HG02759 (cell line): ENCODE results near the gene MARK4.

Experiments used
- ATAC-seq: cut with Tn5 transposase; IDR thresholded peaks from one replicate; pipeline ENCODE4 v1.9.1; 2021; ENCODE audit warnings: mild to moderate bottlenecking, moderate library complexity; ENCODE audit not compliant: unreplicated experiment

Gene MARK4

DNA sequence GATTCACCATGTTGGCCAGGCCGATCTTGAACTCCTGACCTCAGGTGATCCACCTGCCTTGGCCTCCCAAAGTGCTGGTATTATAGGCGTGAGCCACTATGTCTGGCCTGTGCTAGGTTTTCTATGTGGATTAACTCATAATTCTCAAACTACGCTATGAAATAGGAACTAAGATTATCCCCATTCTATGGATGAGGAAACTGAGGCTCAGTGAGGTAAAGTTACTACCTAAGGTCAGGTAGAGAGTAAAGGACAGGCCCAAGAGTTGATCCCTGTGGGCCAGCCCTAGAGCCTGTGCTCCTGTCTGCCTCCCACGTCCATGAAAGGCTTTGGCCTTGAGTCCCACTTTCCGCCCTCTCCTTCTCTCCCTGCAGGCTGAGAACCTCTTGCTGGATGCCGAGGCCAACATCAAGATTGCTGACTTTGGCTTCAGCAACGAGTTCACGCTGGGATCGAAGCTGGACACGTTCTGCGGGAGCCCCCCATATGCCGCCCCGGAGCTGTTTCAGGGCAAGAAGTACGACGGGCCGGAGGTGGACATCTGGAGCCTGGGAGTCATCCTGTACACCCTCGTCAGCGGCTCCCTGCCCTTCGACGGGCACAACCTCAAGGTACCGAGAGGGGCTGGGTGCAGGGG is 20.1 kb downstream of the MARK4 start:
- ATAC-seq: no peak

DNA sequence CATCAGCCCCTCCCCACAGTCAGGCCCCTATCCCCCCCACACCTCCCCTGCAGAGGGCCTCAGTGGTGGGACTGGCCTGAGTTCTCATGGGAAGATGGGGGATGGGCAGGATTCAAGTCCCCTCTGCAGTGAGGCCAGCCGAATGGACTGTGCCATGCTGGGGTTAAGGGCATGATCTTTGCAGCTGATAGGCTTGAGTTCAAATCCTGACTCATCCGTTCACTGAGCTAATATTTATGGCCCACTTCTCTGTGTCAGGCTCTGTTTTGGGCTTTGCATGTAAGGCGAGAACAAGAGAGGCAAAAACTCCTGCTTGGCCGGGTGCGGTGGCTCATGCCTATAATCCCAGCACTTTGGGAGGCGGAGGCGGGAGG is 20.7 kb downstream of the MARK4 start:
- ATAC-seq: no peak

DNA sequence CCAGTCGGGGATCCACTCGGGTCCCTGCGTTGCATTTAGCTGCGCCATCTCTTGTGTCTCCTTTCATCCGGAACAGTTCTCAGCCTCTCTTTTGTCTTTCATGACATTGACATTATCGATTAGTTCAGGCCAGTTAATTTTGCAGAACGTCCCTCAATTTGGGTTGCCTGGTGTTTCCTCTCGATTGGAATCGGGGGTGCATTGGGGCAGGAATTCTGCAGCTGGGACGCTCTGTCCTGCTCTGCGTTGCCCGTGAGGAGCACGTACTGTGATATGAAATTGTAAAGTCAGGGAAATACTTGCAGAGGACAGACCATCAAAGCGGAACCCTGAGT is 22.4 kb downstream of the MARK4 start:
- no peak for ATAC-seq

DNA sequence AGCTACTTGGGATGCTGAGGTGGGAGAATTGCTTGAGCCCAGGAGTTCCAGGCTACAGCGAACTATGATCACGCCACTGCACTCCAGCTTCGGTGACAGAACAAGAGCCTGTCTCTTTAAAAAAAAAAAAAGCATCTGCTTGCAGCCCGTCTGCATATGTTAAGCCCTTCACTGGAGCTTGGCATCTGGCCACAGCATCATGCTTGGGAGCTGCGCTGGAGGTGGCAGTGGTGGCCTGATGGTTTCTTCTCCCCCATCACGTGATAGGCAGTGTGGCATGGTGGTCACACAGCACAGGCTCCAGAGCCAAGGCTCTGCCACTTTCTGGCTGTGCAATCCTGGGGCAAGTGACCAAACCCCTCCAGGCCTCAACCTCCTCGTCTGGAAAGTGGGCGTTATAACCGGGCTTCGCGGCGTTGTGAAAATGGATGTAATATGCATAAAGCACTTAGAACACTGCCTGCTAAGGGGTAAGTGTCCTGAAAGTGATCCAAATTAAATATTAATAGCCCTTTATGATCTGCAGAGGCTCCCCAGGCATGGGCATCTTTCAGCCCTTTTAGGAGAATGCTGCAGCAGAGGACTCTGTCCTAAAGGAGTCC is 24.4 kb downstream of the MARK4 start:
- no peak for ATAC-seq

DNA sequence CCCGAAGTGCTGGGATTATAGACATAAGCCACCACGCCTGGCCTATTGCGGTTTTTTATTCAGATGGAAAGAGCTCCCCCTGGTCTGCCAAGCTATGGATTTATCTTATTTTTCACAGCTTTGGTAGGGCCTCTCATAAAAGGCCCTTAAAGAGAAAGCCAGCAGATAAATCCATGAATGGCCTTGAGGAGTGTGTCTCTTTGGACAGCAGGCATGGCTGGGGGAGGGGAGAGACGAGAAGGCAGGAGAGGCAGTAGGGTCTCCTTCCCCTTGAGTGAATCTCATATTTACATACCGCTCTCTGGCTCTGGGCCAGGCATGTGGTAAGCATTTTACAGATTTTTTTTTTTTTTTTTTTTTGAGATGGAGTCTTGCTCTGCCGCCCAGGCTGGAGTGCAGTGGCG is 25.2 kb downstream of the MARK4 start:
- ATAC-seq: no peak

DNA sequence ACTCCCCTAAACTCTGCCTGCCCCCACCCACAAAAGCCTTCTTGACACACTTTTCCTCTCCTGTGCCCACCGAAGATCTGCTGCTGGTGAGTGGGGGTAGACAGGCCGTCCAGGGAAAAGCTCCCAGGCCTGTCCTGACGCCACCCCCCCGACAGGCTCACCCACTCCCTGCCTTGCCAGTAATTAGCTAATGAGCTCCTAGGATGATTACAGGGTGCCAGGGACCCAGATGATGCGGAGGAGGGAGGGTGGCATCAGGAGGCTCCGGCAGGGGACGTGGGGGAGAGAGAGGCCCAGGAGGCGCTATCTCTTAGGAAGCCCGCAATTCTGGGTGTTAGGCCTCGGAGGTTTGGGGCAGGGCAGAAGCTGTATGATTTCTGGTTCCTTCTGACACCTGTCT is 27.0 kb downstream of the MARK4 start:
- no peak for ATAC-seq

DNA sequence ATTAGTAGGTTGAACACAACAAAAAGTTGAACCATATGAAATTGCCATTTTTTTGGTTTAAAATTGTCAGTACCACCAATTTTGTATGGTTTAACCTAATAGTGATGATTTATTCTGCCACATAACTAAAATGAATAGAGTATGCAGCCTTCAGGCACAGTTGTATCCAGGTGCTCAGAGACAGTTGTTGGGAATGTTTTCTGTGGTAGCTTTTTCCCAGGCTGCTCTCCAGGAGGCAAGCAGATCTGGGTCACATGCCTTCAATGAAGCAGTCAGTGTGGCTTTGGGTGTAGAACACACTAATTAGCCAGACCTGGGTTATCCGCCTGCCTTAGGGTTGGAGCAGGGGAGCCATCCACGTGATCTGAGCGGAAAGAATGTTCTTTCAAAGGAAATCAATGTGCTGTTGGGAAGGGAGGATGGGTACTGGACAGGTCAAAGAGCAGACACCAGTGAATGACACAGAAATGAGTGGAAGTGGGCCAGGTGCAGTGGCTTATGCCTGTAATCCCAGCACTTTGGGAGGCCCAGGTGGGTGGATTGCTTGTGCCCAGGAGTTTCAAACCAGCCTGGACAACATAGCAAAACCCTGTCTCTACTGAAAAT is 28.6 kb downstream of the MARK4 start:
- ATAC-seq: no peak

DNA sequence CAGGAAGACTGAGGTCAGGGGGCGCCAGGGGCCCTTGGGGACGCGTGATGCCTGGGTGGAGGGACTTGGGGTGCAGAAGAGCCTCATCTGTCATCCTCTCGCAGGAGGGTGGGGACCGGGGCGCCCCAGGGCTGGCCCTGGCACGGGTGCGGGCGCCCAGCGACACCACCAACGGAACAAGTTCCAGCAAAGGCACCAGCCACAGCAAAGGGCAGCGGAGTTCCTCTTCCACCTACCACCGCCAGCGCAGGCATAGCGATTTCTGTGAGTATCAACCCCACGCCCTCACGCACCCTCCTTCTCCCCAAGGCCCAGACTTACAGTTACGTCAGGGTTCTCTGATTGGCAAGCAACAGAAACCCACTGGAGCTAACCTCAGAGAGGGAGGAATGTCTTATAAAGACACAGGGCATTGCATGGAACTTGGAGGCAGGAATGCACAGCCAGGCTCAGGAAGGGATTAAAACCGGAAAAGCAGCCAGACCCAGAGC is 29.4 kb downstream of the MARK4 start:
- ATAC-seq: no peak

DNA sequence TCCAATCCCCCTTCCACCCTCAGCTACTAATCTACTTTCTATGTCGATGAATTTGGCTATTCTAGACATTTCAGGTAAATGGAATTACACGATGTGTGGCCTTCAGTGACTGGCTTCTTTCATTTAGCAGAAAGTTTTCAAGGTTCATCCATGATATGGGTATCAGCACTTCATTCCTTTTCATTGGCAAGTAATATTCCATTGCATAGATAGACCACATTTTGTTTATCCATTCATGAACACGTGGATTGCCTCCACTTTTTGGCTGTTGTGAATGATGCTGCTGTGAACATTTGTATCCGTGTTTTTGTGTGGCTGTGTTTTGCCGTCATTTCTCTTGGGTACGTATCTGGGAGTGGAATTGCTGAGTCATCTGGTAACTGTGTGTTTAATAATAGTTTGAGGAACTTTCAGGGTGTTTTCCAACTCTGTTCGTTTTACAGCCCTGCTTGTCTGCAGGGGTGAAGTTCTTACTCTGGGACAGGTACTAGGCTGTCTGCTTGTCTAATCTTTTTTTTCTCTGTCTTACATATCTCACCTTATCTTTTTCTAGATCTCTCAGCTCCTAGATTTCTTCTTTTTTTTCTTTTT is 32.5 kb downstream of the MARK4 start:
- ATAC-seq: no peak

DNA sequence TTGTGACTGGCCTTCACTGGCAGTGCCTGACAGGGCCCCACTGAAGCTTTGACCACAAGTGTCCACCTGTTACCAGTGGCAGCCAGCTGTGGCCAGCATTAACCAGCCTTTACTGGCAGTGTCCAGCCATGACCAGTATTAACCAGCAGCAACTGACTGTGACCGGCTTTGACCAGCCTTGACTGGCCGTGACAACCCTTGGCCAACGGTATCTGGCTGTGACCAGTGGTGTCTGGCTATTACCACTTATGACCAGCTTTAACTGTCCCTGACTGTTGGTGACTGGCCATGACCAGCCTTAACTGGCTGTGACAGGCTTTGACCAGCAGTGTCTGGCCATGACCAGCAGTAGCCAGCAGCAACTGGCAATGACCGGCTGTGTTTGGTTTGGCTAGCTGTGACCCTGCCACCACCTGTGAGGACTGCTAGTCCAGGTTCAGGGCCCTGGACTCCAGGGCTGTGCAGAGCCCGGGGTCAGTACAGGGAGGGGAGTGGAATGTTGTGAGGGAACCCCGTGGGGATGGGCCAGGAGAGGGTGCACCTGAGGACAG is 39.4 kb downstream of the MARK4 start:
- no peak for ATAC-seq

DNA sequence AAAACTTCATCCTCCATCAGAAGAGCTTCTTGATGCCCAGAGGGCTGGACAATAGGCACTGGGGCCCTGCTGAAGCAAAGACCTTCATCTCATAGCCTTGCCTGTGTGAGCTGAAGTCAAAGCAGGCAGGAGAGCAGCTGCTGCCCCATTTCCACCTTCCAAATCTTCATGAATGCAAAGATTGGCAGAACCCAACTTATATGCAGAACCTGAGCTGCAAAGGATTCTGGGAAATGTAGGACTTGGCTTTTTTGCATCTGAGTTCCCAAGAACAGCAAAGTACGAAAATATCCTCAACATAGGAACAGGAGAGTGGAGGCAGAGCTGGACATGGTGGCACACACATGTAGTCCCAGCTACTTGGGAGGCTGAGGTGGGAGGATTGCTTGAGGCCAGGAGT is 40.8 kb downstream of the MARK4 start:
- no peak for ATAC-seq

DNA sequence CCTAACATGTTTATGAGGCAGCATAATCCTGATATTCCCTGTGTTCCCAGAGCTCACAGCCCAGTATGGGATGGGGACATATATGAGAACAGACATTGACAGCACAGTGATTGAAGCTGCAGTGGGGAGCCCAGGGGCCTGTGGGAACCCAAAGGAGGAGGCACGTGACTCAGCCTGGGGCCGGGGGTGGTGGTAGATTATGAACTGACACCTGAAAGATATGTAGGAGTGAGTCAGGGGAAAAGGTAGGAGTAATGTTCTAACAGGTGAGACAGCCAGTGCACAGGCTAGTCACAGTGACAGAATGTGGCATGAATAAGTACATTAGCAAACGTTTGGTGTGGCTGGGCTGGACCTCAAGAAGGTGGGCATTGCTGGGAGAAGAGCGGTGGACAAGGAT is 42.6 kb downstream of the MARK4 start:
- no peak for ATAC-seq

DNA sequence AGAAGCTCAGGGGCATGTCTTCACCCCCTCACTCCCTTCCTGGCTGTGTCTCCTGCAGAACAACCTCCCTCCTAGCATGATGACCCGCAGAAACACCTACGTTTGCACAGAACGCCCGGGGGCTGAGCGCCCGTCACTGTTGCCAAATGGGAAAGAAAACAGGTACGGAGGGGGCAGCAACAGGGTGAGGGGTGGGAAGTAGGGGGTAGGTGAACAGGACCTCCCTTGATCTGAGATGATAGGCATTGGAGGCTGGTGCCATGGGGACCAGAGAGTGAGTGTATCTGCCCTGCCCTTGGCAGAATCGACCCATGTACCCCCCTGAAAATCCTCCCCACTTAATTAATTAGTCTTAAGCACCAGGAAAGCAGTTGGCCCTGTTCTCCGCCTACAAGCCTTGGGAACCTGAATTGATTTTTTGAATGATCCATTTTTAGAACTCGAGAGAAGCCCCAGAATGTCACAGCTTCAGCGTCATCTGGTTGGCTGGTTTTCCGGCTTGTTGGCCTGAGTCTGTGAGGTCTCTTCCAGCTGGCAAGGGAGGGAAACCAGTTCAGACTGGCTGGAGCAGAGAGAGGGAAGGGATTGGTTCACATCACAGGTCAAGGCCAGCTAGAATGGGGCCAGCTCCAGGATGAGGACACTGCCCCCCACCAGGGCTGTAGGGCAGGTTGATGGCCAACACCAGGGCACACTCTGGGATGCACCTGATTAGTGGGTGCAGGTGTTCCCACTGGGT is 43.4 kb downstream of the MARK4 start:
- ATAC-seq: no peak

DNA sequence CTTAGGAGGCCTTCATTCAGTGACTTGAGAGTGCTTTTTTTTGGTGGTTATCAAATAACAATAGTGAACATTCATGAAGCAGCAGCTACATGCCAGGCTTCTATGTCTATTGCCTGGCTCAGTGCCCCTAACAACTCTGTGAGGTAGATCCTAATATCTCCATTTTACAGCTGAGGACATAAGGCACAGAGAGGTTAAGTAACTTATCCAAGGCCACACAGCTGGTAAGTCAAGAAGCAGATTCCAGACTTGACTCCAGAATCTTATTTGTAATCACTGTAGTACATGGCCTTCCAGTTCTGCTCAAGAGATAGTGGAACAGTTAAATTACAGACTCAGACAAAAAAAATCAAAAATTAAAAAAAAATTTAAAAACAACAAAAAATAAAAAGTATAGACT is 44.8 kb downstream of the MARK4 start:
- ATAC-seq: no peak

DNA sequence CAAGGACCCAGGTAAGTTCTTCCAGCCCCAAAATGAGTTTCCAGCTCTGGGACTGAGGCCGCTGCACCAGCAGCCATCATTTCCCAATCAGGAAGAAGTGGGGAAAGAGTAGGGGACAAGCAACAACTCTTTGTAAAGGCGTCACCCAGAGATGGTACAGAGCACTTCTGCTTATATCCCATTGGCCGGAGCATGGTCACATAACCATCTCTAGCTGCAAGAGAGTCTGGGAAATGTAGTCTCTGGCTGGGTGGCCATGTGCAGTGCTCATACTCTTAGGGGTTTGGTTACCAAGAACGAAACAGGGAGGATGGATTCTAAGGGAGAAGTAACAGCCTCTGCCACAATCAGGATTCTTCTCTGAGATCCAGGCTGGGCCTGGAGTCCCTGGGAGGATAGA is 45.3 kb downstream of the MARK4 start:
- ATAC-seq: no peak

DNA sequence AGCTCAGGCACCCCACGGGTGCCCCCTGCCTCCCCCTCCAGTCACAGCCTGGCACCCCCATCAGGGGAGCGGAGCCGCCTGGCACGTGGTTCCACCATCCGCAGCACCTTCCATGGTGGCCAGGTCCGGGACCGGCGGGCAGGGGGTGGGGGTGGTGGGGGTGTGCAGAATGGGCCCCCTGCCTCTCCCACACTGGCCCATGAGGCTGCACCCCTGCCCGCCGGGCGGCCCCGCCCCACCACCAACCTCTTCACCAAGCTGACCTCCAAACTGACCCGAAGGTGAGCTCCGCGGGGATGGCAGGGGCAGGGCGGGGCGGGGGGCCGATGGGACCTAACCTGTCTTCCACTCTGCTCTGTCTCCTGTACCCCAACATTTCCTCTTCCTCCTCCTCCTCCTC is 46.6 kb downstream of the MARK4 start:
- ATAC-seq: no peak

DNA sequence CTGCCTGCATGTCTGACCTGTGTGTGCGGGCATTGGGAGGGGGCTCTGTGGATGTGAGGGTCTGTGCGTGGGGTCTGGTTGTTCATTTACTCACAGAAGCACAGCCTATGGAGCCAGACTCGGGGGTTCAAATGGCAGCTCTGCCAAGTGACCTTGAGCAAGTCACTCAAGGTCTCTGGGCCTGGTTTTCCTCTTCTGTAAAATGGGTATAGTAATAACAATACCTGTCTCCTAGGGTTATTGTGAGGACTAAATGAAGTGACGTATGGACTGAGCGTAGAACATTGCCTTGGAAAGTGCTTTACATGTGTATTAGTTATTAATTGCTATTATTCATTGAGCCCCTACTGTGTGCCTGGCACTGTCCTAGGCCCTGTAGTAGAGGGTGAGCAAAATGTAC is 47.2 kb downstream of the MARK4 start:
- no peak for ATAC-seq

DNA sequence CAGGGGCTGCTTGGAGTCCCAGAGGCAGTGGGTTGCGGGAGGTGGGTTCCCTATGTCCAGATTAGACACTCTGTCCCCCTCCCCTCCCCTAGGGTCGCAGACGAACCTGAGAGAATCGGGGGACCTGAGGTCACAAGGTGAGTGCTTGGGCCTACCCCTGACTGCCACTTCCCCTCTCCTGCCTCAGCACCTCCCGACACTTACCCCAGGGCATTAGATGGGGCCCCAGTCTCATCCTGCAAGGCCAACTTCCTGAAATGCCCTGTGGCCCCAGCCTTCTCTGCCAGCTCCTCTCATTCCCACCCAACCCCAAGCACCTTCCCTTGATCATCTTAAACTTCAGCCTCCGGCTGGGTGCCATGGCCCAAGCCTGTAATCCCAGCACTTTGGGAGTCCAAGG is 48.6 kb downstream of the MARK4 start:
- ATAC-seq: no peak

DNA sequence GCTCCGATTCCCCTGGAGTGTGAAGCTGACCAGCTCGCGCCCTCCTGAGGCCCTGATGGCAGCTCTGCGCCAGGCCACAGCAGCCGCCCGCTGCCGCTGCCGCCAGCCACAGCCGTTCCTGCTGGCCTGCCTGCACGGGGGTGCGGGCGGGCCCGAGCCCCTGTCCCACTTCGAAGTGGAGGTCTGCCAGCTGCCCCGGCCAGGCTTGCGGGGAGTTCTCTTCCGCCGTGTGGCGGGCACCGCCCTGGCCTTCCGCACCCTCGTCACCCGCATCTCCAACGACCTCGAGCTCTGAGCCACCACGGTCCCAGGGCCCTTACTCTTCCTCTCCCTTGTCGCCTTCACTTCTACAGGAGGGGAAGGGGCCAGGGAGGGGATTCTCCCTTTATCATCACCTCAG is 51.3 kb downstream of the MARK4 start:
- no peak for ATAC-seq

DNA sequence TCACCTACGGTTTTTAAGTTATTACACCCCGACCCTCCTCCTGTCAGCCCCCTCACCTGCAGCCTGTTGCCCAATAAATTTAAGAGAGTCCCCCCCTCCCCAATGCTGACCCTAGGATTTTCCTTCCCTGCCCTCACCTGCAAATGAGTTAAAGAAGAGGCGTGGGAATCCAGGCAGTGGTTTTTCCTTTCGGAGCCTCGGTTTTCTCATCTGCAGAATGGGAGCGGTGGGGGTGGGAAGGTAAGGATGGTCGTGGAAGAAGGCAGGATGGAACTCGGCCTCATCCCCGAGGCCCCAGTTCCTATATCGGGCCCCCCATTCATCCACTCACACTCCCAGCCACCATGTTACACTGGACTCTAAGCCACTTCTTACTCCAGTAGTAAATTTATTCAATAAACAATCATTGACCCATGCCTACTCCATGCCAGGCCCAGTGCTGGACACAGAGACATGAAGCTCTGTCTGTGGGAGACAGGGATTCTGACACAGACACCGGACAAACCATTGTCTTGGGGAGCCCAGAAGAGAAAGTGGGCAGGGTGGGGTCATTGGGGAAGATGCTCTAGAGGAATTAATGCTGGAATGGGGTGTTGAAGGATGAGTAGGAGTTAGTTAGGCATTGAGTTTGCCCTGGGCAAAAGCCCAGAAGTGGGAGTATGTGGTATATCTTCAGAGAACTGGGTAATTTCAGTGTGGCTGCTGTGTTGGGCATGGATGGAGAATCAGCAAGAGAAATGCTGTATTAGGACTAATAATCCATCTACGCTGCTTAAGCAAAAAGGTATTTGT is 52.4 kb downstream of the MARK4 start:
- no peak for ATAC-seq
